LNCAP (cell line): ENCODE measurements around the gene OMG.

Source experiments
- TF ChIP-seq, protein P1 (sequence below): fragments of 450-650 bp; IDR thresholded peaks from 2 replicates; pipeline ENCODE4 v1.5.1; 2017; ENCODE audit warnings: mild to moderate bottlenecking

OMG gene

DNA sequence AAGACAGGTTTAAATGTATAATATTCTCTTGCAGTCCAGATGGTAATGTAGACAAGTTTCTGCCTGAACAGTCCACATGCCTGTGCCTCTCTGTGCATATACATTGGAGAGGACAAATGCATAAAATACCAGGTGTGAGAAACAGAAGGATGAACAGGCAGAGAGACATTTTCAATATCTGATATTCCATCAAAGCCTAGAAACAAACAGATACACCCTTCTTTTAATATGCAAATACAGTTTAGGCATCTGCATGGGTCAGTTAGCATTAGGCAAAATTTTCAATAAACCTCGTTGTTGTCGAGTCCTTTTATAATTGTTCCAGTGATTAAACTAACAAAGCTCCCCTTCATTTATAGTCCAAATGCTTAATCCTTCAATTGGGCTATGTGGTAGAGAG is 897 bp downstream of the OMG start:
- TF ChIP-seq, protein P1, sequence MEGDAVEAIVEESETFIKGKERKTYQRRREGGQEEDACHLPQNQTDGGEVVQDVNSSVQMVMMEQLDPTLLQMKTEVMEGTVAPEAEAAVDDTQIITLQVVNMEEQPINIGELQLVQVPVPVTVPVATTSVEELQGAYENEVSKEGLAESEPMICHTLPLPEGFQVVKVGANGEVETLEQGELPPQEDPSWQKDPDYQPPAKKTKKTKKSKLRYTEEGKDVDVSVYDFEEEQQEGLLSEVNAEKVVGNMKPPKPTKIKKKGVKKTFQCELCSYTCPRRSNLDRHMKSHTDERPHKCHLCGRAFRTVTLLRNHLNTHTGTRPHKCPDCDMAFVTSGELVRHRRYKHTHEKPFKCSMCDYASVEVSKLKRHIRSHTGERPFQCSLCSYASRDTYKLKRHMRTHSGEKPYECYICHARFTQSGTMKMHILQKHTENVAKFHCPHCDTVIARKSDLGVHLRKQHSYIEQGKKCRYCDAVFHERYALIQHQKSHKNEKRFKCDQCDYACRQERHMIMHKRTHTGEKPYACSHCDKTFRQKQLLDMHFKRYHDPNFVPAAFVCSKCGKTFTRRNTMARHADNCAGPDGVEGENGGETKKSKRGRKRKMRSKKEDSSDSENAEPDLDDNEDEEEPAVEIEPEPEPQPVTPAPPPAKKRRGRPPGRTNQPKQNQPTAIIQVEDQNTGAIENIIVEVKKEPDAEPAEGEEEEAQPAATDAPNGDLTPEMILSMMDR, result no peak

DNA sequence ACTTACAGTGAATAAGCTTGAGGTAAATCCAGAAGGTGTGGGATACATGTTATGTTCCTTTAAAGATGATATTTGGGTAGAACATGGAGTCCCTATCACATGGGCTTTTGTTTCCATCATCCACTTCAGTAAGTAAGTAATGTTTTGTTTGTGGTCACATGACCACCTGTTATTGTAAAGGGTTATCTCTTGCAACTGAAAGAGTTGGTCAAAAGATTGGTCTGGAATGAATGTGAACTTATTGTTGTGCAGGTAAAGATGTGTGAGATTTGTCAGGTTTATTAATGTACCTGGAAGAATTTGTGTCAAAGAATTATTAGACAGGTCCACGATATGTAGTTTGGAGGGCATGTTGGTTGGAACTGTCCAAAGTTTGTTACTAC is 1.6 kb downstream of the OMG start:
- TF ChIP-seq, protein P1, result no peak

DNA sequence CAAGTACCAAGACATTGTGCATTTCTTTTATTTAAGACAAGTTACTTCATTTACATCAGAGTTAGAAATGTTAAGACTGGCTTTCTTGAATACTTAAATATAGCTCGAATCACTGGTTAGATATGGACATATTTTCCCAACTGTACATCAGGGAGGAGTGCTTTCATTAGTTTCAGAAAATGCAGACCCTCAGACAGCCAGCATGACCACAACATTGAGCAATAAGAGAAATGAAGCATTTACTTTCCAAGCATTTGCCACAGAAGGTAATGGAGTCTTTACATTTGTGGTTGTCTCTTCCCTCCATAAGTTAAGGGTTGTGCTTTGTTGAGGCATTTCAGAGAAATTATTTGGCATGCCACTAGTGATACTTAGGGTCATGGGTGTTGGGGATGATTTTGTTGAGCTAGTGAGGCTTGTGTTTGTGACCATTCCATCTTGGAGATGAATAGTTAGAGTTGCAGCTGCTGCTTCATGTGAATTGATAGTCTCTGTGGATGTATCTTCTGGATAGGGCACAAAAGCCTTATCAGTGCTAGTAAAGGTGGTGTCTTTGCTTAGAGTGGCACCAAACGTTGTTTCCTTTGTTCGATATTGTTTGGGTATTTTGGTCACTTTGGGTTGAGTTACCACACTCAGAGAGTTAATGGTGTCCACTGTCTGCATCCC is 2.1 kb downstream of the OMG start:
- TF ChIP-seq, protein P1, result no peak

DNA sequence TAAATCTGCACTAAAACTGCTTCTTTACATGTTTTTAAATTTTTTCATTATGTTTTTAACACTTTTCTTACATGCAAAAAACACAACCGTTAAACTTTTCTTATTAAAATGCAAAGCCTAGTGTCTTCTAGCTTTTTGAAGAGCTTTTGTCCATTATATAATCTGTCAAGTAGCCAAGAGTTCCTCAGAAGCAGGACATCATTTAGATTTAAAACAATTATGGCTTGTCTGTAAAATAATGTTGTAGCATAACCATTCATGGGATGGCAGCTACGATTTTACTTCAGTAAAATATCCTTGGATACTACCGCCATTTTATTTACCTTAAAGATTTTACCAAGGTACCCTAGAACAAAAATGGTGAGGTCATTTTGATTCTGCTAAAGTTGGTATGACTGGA is 2.8 kb downstream of the OMG start:
- TF ChIP-seq, protein P1, result no peak

DNA sequence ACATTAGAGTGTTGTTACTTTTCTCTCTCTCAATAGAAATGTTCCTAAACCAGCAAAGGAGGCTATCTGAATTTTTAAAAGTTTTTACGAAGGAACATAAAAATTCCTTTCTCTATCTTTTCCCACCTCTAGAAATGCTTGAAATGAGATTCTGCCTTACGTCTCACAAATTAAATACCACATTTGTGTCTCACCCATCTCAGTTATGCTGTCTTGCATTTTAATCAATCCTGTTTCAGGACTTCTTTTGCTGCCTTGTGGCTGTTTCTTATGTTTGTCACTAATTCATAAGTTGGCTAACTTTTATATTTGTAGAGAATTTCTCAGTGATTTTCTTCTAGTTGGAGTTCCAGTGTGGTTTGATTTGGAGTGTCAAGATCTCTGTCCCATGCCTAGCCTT is 3.5 kb downstream of the OMG start:
- TF ChIP-seq, protein P1, result no peak

DNA sequence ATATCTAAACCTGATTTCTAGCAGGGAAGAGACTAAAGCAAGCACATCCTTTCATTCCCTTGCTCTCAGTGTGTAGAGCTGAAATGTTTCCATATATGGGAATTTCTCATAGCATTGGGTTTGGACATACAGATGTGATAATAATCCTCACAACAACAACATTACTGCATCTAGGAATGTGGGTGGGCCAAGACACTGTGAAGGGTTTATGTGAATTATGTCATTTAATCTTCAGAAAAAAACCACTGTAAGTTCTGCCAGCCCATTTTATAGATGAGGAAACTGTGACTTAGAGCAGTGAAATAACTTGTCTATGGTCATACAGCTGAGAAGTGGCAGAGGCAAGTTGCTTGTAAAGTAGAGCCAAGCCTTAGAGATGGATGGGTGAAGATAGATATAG is 5.2 kb downstream of the OMG start:
- TF ChIP-seq, protein P1, result no peak

DNA sequence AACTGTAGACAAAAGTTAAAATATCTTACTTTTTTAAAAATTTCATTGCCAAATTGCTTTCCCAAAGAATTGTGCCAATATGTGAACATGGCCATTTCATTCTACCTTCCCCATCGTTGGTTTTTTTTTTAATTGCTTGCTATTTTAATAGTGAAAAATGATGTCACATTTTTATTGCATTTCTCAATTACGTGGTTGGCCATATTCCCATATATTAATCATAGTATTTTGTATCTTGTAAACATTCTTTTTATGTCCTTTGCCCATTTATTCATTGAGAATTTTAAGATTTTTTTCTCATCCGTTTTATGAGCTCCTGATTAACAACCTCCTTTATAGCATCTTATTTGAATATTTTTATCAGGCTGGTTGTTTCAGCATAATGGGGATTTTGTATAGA is 7.2 kb downstream of the OMG start:
- TF ChIP-seq, protein P1, result no peak

DNA sequence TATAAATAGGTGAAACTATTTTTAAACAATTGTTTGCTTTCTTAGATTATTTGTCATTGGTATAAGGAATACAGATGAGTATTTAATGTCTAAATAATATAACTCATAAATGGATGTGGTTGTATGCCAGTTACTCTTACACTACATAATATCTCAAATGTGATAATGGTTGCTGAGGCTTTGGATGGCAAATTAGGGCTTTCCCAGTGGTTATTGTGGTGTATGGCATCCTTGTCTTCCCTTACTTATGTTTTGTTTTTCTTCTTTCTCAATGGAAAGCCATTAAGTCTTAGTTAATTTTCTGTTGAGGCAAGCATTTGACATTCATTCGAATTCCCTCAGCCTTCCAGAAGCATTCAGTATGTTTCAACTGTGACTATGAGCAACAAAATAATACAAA is 10.5 kb downstream of the OMG start:
- TF ChIP-seq, protein P1, result no peak
